ENCODE measurements around the gene PLCL1.
A peak's percentile ranks its signal among the peaks of the same experiment; 100 is the strongest.

PLCL1 gene

GRCh38 chr2:197858607-197859140, 54.3 kb downstream of the PLCL1 start:
- no peak for DNase-seq

GRCh38 chr2:197862246-197862955, 58.0 kb downstream of the PLCL1 start:
- DNase-seq: no peak

- DNase-seq: no peak
These were observed 59.4 kb downstream of the PLCL1 start for GRCh38 chr2:197863744-197864143.

GRCh38 chr2:197866455-197866854, 62.1 kb downstream of the PLCL1 start:
- DNase-seq: no peak

- DNase-seq: no peak
These were observed 62.6 kb downstream of the PLCL1 start for GRCh38 chr2:197867033-197867432.

- DNase-seq: no peak
These were observed 63.2 kb downstream of the PLCL1 start for GRCh38 chr2:197867624-197868023.

- no peak for DNase-seq
These were observed 63.8 kb downstream of the PLCL1 start for GRCh38 chr2:197868206-197868605.

GRCh38 chr2:197869041-197869440, 64.6 kb downstream of the PLCL1 start:
- DNase-seq: no peak

- peak; percentile 57 for DNase-seq
These were observed 65.2 kb downstream of the PLCL1 start for GRCh38 chr2:197869501-197870111.

- no peak for DNase-seq
These were observed 65.7 kb downstream of the PLCL1 start for GRCh38 chr2:197870137-197870536.

- DNase-seq: no peak
These were observed 67.5 kb downstream of the PLCL1 start for GRCh38 chr2:197871780-197872456.

- peak; percentile 96 for DNase-seq
These were observed 68.9 kb downstream of the PLCL1 start for GRCh38 chr2:197873293-197873701.

- no peak for DNase-seq
These were observed 71.4 kb downstream of the PLCL1 start for GRCh38 chr2:197875763-197876162.

- no peak for DNase-seq
These were observed 72.1 kb downstream of the PLCL1 start for GRCh38 chr2:197876524-197876923.

GRCh38 chr2:197877038-197877437, 72.6 kb downstream of the PLCL1 start:
- DNase-seq: peak; percentile 52

- DNase-seq: no peak
These were observed 74.4 kb downstream of the PLCL1 start for GRCh38 chr2:197878792-197879191.

GRCh38 chr2:197879812-197880408, 75.5 kb downstream of the PLCL1 start:
- DNase-seq: no peak

- peak; percentile 87 for DNase-seq
These were observed 79.1 kb downstream of the PLCL1 start for GRCh38 chr2:197883354-197884032.

- DNase-seq: no peak
These were observed 79.9 kb downstream of the PLCL1 start for GRCh38 chr2:197884252-197884651.

GRCh38 chr2:197885126-197885525, 80.7 kb downstream of the PLCL1 start:
- DNase-seq: no peak

- no peak for DNase-seq
These were observed 81.2 kb downstream of the PLCL1 start for GRCh38 chr2:197885587-197885986.

- DNase-seq: no peak
These were observed 83.9 kb downstream of the PLCL1 start for GRCh38 chr2:197888321-197888720.

- DNase-seq: peak; percentile 74
These were observed 84.6 kb downstream of the PLCL1 start for GRCh38 chr2:197889041-197889440.

Data from fibroblast of skin of right biceps (primary cell).